ENCODE results near the gene KIF12.

DNA sequence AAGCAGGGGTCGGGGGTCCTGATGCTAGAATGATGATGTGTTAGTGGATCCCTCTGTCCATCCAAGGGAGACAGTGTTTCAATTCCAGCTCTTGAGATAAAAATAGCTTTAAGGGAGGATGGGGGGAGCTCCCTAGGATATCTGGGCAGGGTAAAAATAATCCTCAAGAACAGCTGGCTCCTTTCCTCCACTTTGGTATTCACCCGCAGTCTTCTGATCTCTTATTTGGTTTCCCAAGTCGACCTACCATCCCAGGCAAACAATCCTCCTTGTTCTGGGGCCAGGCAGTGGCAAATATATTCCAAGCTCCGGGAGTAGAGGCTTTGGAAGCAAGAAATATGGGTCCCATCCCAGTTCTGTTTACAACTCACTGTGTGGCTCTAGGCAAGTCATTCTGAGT is 41.8 kb upstream of the KIF12 start:
- TF ChIP-seq, protein P1, sequence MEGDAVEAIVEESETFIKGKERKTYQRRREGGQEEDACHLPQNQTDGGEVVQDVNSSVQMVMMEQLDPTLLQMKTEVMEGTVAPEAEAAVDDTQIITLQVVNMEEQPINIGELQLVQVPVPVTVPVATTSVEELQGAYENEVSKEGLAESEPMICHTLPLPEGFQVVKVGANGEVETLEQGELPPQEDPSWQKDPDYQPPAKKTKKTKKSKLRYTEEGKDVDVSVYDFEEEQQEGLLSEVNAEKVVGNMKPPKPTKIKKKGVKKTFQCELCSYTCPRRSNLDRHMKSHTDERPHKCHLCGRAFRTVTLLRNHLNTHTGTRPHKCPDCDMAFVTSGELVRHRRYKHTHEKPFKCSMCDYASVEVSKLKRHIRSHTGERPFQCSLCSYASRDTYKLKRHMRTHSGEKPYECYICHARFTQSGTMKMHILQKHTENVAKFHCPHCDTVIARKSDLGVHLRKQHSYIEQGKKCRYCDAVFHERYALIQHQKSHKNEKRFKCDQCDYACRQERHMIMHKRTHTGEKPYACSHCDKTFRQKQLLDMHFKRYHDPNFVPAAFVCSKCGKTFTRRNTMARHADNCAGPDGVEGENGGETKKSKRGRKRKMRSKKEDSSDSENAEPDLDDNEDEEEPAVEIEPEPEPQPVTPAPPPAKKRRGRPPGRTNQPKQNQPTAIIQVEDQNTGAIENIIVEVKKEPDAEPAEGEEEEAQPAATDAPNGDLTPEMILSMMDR (conservative IDR thresholded peaks at IDR 0.05 in 1 of 2, IDR thresholded peaks at IDR 0.05 in 1 of 2; ENCODE audit: extremely low read depth in 1 of 2, insufficient read depth in 1 of 2, low read depth in 1 of 2, low read length in 2 of 2), result no peak
- TF ChIP-seq EZH2 (IDR thresholded peaks at IDR 0.05; ENCODE audit: borderline replicate concordance, low read length), result no peak

Measured in mammary epithelial cell (primary cell).